NCI-H2107 treated with DMSO at 0.1 percent for 48 hours (cell line): ENCODE measurements around the gene SHISA6.
"Not testable (repeated sequence)": the region's sequence is repeated elsewhere in the genome, so short reads cannot be mapped to it uniquely, and the experiment has no call there.

Experiments used
- DNase-seq: peaks from one replicate; lab custom pipeline; 2025; ENCODE audit not compliant: unreplicated experiment; lab: John Stamatoyannopoulos, UW

The SHISA6 gene

GRCh38 chr17:11301874-11302273 lies 60.9 kb downstream of the SHISA6 start:
- DNase-seq, result not testable (repeated sequence)

- no peak for DNase-seq
These were observed 61.6 kb downstream of the SHISA6 start for GRCh38 chr17:11302401-11303186.

GRCh38 chr17:11303773-11304394 lies 62.9 kb downstream of the SHISA6 start:
- DNase-seq, result no peak

GRCh38 chr17:11304568-11304967 lies 63.6 kb downstream of the SHISA6 start:
- no peak for DNase-seq

GRCh38 chr17:11305524-11305923 lies 64.5 kb downstream of the SHISA6 start:
- DNase-seq, result no peak

GRCh38 chr17:11308531-11308930 lies 67.5 kb downstream of the SHISA6 start:
- DNase-seq, result no peak

- no peak for DNase-seq
These were observed 68.0 kb downstream of the SHISA6 start for GRCh38 chr17:11309033-11309432.

GRCh38 chr17:11309850-11310249 lies 68.8 kb downstream of the SHISA6 start:
- no peak for DNase-seq

GRCh38 chr17:11316451-11316850 lies 75.4 kb downstream of the SHISA6 start:
- DNase-seq, result not testable (repeated sequence)

- DNase-seq, result no peak
These were observed 77.2 kb downstream of the SHISA6 start for GRCh38 chr17:11318207-11318606.

GRCh38 chr17:11319894-11320293 lies 78.9 kb downstream of the SHISA6 start:
- no peak for DNase-seq

GRCh38 chr17:11324021-11324420 lies 83.0 kb downstream of the SHISA6 start:
- DNase-seq, result no peak

GRCh38 chr17:11324846-11325420 lies 83.9 kb downstream of the SHISA6 start:
- no peak for DNase-seq

GRCh38 chr17:11326492-11326891 lies 85.5 kb downstream of the SHISA6 start:
- no peak for DNase-seq

GRCh38 chr17:11328770-11329169 lies 87.8 kb downstream of the SHISA6 start:
- no peak for DNase-seq

- no peak for DNase-seq
These were observed 89.0 kb downstream of the SHISA6 start for GRCh38 chr17:11330006-11330405.

- DNase-seq, result no peak
These were observed 89.8 kb downstream of the SHISA6 start for GRCh38 chr17:11330826-11331225.

- no peak for DNase-seq
These were observed 90.8 kb downstream of the SHISA6 start for GRCh38 chr17:11331547-11332513.

GRCh38 chr17:11332706-11333105 lies 91.7 kb downstream of the SHISA6 start:
- DNase-seq, result no peak

- DNase-seq, result no peak
These were observed 93.5 kb downstream of the SHISA6 start for GRCh38 chr17:11334493-11334892.

- DNase-seq, result no peak
These were observed 95.3 kb downstream of the SHISA6 start for GRCh38 chr17:11336290-11336689.
